Fibroblast of skin of right biceps (primary cell): ENCODE results near the gene PIK3R1.
"Not testable (repeated sequence)": the region's sequence is repeated elsewhere in the genome, so short reads cannot be mapped to it uniquely, and the experiment has no call there.

Experiments
- DNase-seq: peaks from one replicate; pipeline ENCODE4 v3.0.0-alpha.2; 2013

PIK3R1 gene

GRCh38 chr5:68194386-68194785 is 21.2 kb upstream of the PIK3R1 start:
- no peak for DNase-seq

GRCh38 chr5:68195137-68195536 is 20.4 kb upstream of the PIK3R1 start:
- peak; percentile 26 for DNase-seq

GRCh38 chr5:68196876-68197275 is 18.7 kb upstream of the PIK3R1 start:
- DNase-seq = no peak

GRCh38 chr5:68200288-68200687 is 15.3 kb upstream of the PIK3R1 start:
- DNase-seq = no peak

GRCh38 chr5:68210654-68211053 is 4.9 kb upstream of the PIK3R1 start:
- not testable (repeated sequence) for DNase-seq

- no peak for DNase-seq
Measured at GRCh38 chr5:68214482-68215207, 911 bp upstream of the PIK3R1 start.

GRCh38 chr5:68215898-68216244 is 315 bp downstream of the PIK3R1 start:
- DNase-seq = no peak

- DNase-seq = peak; percentile 34
Measured at GRCh38 chr5:68216245-68217046, 890 bp downstream of the PIK3R1 start.

GRCh38 chr5:68217047-68217355 is 1.4 kb downstream of the PIK3R1 start:
- DNase-seq = no peak

GRCh38 chr5:68217528-68217927 is 2.0 kb downstream of the PIK3R1 start:
- DNase-seq = peak; percentile 23

- no peak for DNase-seq
Measured at GRCh38 chr5:68219161-68219816, 3.7 kb downstream of the PIK3R1 start.

GRCh38 chr5:68220260-68220659 is 4.7 kb downstream of the PIK3R1 start:
- DNase-seq = no peak

- DNase-seq = no peak
Measured at GRCh38 chr5:68220914-68221313, 5.4 kb downstream of the PIK3R1 start.

GRCh38 chr5:68221488-68221887 is 5.9 kb downstream of the PIK3R1 start:
- DNase-seq = no peak

- DNase-seq = no peak
Measured at GRCh38 chr5:68222310-68222709, 6.8 kb downstream of the PIK3R1 start.

GRCh38 chr5:68222824-68223354 is 7.3 kb downstream of the PIK3R1 start:
- no peak for DNase-seq

GRCh38 chr5:68223904-68224303 is 8.3 kb downstream of the PIK3R1 start:
- DNase-seq = no peak

- no peak for DNase-seq
Measured at GRCh38 chr5:68224509-68225187, 9.1 kb downstream of the PIK3R1 start.

GRCh38 chr5:68225188-68225910 is 9.8 kb downstream of the PIK3R1 start:
- peak; percentile 94 for DNase-seq

- DNase-seq = no peak
Measured at GRCh38 chr5:68225911-68226545, 10.5 kb downstream of the PIK3R1 start.

GRCh38 chr5:68226546-68227073 is 11.1 kb downstream of the PIK3R1 start:
- DNase-seq = no peak
